Measurements from ENCODE around the gene KCTD19.

Gene KCTD19

DNA sequence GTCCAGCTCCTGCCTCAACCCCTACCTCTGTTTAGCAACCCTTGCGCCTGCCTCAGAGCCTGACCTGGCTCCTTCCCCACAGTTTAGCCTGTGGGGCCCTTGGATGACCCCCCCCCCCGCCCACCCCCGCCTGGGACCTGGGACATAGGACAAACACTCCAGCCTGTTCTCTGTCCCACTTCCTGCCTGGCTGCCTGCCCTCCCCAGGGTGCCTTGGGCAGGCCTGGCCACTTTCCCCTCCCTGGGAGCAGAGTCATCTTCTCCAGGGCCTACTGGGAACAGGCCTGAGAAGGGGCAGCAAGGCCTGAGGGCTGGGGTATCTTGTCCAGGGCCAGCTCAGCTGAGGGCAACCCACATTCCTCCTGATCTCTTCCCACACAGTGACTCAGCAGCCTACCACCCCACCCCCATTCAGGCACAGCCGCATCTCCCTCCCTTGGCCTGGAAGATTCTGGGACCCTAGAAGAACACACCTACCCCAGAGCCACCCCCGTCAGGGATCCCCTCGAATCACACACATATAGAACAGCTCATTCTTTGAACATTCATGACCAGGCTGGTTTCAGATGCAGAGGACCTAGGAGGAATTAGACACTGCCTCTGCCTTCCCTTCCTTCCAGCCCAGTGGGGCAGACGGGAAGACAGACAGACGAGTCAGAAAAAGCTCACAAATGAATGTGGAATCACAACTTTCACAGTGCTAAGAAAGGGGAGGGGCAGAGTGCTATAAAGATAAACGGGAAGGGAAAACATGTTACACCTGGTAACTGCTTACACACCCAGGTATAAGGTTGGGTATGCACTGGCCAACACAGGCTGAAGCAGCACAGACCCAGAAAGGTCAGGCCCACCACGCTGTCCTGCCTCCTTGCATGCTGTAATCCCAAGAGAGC lies 85.3 kb downstream of the KCTD19 start:
- H3K27ac ChIP-seq: peak overlapping the region; percentile 94
- peak; percentile 82; the same call in 1 of the 2 replicates for TF ChIP-seq ZFX (IDR thresholded peaks at IDR 0.05)
- TF ChIP-seq, protein P1, sequence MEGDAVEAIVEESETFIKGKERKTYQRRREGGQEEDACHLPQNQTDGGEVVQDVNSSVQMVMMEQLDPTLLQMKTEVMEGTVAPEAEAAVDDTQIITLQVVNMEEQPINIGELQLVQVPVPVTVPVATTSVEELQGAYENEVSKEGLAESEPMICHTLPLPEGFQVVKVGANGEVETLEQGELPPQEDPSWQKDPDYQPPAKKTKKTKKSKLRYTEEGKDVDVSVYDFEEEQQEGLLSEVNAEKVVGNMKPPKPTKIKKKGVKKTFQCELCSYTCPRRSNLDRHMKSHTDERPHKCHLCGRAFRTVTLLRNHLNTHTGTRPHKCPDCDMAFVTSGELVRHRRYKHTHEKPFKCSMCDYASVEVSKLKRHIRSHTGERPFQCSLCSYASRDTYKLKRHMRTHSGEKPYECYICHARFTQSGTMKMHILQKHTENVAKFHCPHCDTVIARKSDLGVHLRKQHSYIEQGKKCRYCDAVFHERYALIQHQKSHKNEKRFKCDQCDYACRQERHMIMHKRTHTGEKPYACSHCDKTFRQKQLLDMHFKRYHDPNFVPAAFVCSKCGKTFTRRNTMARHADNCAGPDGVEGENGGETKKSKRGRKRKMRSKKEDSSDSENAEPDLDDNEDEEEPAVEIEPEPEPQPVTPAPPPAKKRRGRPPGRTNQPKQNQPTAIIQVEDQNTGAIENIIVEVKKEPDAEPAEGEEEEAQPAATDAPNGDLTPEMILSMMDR (conservative IDR thresholded peaks at IDR 0.05): no peak

DNA sequence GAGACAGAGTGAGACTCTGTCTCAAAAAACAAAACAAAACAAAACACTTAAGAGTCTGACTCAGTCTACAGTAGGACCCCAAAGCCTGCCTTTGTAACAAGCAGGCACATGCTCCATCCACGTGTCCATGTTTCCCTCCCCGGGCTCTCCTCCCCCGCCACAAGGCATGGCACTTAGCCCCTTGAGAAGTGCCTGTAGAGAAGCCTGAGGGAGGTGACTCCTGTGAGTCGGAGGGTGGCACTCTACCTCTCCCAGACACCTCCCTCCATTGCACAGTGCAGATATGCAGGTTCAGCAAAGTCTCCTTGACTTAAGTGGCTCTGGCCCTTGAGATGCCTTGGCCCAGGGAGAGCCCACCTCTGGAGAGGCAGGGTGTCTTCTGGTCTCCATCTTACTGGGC lies 86.0 kb downstream of the KCTD19 start:
- H3K27ac ChIP-seq: peak overlapping the region; percentile 94
- no peak for TF ChIP-seq ZFX (IDR thresholded peaks at IDR 0.05)
- TF ChIP-seq, protein P1 (conservative IDR thresholded peaks at IDR 0.05): no peak
